Left lung (tissue), 10 donors: Measurements from ENCODE around the gene FGD2. TPM values are rescaled to one million over a fixed set of nuclear protein-coding genes. Genes with fewer than 3 reads are reported as not detected.

Experiments
- ATAC-seq: fragments of 200-7000 bp; cut with Tn5 transposase; one replicate; pipeline ENCODE4 v1.9.1; 2020; ENCODE audit warnings: moderate library complexity
- DNase-seq, 4 donors: peaks; one replicate each; pipeline ENCODE4 v3.0.0-alpha.2; 2013 to 2020
- H3K27ac ChIP-seq, 2 donors: fragments of 200-600 bp; sonication (generic) in 1 of 2; one replicate each; pipeline versions ENCODE4 v1.5.0 to v1.8.0; 2020 to 2021
- H3K27me3 ChIP-seq, 2 donors: fragments of 200-600 bp; sonication (generic) in 1 of 2; one replicate each; pipeline versions ENCODE4 v1.5.0 to v1.8.0; 2020 to 2021
- H3K36me3 ChIP-seq, 2 donors: fragments of 200-600 bp; sonication (generic) in 1 of 2; one replicate each; pipeline versions ENCODE4 v1.5.0 to v1.8.0; 2020 to 2021
- H3K4me1 ChIP-seq, 2 donors: fragments of 200-600 bp; one replicate each; pipeline ENCODE4 v1.8.0; 2021
- H3K4me3 ChIP-seq, 2 donors: fragments of 200-600 bp; sonication (generic) in 1 of 2; one replicate each; pipeline versions ENCODE4 v1.5.0 to v1.8.0; 2020 to 2021; ENCODE audit warnings: mild to moderate bottlenecking in 1 of 2
- H3K9me3 ChIP-seq, 2 donors: fragments of 200-600 bp; sonication (generic) in 1 of 2; one replicate each; pipeline versions ENCODE4 v1.5.0 to v1.8.0; 2020 to 2021
- intact Hi-C, 2 donors: fragments of 100-400 bp; cut with DNase I; formaldehyde crosslinking; loops; one replicate each; pipeline versions ENCODE4 v1.11.2 to v1.14.2; 2022
- polyA plus RNA-seq, 6 donors: library from polyadenylated mRNA; unstranded; fragments of 120-200 nt; gene quantifications; one replicate each; pipeline ENCODE4 v1.2.1, GENCODE V29; 2013; ENCODE audit not compliant: insufficient read length in 6 of 6
- total RNA-seq, 2 donors: library from RNA; stranded (reverse); fragmentation: NEBNext Ultra II Directional; extraction: Animal tissue kit (Norgen Biotek cat#: 25700); gene quantifications; one replicate each; pipeline ENCODE4 v1.2.1, GENCODE V29; 2021
- TF ChIP-seq, protein P1 (sequence below), 2 donors: fragments of 200-600 bp; sonication (generic) in 1 of 2; IDR thresholded peaks; one replicate each; pipeline versions ENCODE4 v1.5.0 to v1.8.0; 2021; ENCODE audit warnings: antibody characterized with exemption in 2 of 2
- donor health status: DM: no; HTN: yes; CAD: no.
- donor health status: DM: no; HTN: no; CAD: no.

The FGD2 gene
- total and polyA plus RNA-seq, 8 donors: 3.9 to 60.3 (median 4.7) TPM

DNA sequence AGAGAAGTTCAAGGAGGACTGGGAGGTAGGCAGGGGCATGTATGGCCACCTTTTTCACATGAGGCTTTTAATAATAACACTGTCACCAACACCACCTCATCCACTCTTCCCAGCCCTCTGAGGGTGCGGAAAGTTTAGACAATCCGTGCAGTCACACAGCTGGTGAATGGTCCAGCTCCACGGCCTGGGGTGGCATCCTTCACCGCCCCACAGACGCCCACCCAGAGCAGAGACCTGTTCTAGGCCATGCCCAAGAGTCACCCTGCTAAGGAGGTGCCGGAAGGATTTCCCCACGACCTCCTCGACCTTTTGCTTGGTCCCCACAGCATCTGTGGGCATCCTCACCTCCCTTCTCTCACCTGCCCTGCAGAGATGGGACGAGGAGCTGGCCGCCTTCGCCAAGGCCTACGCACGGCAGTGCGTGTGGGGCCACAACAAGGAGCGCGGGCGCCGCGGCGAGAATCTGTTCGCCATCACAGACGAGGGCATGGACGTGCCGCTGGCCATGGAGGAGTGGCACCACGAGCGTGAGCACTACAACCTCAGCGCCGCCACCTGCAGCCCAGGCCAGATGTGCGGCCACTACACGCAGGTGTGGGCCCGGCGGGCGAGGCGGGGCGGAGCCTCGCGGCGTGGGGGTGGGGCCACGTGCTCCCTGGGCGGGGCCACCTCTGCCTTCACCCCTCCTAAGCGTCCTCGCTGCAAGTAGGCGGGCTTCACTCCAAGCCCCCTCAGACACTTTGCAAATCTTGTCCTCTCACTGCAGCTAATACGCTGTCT, 46.5 kb upstream of the FGD2 start:
- peaks cover 0 to 37% of the 10 kb centered on the region in 2 donors for H3K27me3 ChIP-seq
- peaks cover 0 to 25% of the 10 kb centered on the region in 2 donors for H3K4me1 ChIP-seq
- no peak overlapping the region for H3K4me3 ChIP-seq
- intact Hi-C loops: no loop called here
- ATAC-seq (no peak), DNase-seq (no peak)
- H3K27ac ChIP-seq: no peak overlapping the region
- TF ChIP-seq, protein P1, sequence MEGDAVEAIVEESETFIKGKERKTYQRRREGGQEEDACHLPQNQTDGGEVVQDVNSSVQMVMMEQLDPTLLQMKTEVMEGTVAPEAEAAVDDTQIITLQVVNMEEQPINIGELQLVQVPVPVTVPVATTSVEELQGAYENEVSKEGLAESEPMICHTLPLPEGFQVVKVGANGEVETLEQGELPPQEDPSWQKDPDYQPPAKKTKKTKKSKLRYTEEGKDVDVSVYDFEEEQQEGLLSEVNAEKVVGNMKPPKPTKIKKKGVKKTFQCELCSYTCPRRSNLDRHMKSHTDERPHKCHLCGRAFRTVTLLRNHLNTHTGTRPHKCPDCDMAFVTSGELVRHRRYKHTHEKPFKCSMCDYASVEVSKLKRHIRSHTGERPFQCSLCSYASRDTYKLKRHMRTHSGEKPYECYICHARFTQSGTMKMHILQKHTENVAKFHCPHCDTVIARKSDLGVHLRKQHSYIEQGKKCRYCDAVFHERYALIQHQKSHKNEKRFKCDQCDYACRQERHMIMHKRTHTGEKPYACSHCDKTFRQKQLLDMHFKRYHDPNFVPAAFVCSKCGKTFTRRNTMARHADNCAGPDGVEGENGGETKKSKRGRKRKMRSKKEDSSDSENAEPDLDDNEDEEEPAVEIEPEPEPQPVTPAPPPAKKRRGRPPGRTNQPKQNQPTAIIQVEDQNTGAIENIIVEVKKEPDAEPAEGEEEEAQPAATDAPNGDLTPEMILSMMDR (IDR thresholded peaks at IDR 0.05): no peak
- H3K36me3 ChIP-seq: no peaks in the 10 kb centered on the region
- no peaks in the 10 kb centered on the region for H3K9me3 ChIP-seq

DNA sequence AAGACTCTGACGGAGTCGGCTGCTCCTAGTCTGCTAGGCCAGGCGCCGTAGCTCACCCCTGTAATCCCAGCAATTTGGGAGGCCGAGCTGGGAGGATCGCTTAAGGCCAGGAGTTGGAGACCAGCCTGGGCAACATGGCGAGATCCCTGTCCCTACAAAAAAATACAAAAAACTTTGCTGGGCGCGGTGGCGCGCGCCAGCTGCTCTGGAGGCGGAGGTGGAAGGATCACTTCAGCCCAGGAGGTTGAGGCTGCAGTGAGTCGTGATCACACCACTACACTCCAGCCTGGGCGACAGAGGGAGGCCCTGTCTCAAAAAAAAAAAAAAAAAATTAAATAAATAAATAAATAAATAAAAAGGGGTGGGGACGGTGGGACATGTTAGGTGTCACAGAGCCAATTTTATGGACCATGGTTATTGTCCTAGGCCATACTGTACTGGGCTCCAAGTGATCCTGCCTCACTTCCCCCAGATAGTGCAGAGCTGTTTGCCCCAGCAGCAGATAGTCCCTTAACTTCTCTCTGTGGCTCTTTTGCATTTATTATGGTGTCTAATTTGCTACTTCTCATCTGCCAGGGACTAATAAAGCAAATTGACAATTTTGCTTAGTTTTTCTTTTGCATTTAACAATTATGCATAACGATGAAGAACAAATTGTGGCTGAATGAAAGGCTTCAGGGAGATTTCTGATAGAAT, 45.8 kb upstream of the FGD2 start:
- no peak overlapping the region for H3K27ac ChIP-seq
- no peak for DNase-seq
- ATAC-seq: no peak
- intact Hi-C loops: no loop called here
- peaks cover 0 to 32% of the 10 kb centered on the region in 2 donors for H3K27me3 ChIP-seq
- H3K9me3 ChIP-seq: no peaks in the 10 kb centered on the region
- H3K4me3 ChIP-seq: no peak overlapping the region
- no peaks in the 10 kb centered on the region for H3K36me3 ChIP-seq
- TF ChIP-seq, protein P1 (IDR thresholded peaks at IDR 0.05): no peak
- peaks cover 0 to 28% of the 10 kb centered on the region in 2 donors for H3K4me1 ChIP-seq

DNA sequence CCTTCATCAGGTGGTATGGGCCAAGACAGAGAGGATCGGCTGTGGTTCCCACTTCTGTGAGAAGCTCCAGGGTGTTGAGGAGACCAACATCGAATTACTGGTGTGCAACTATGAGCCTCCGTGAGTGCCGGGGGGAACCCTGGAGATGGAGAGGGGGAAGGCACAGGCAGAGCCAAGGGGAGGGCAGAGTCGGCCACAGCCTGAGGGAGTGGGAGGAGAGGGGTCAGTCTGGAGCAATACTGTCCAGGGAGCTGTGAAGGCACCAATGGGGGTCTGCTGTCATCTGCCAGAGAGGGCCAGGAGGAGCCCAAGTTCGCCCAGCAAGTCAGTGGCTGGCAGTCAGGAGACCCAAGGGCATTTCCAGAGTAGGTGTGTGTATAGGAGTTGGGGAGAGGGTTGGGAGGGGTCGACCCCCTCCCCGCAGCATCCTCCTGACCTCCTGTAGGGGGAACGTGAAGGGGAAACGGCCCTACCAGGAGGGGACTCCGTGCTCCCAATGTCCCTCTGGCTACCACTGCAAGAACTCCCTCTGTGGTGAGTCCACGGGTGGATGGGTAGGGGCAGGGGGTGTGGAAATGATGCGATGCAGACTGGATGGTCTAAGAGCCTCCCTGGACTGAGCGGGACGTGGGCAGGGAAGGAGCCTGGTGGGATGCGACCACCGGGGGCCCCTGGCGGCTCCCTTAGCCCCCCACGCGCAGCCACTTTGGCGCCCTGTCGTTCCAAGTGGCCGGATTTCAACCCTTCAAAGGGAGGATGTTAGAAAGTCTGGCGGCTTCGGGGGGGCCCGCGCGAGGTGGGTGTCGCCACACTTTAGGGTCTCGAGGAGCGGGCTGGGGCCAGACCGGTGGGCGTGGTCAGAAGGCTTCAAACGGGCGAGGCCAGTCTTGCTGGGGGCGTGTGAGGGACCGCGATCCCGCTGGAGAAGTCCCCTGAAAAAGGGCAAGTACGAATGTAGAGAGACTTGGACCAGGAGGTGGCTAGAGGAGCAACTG, 43.7 kb upstream of the FGD2 start:
- DNase-seq (no peak), ATAC-seq (no peak)
- intact Hi-C loops: no loop called here
- TF ChIP-seq, protein P1 (IDR thresholded peaks at IDR 0.05): no peak
- Histone ChIP-seq H3K9me3 (no peaks in the 10 kb centered on the region), H3K27me3 (peaks cover 0 to 17% of the 10 kb centered on the region in 2 donors), H3K4me1 (peaks cover 0 to 26% of the 10 kb centered on the region in 2 donors), H3K36me3 (peaks cover 0 to 5% of the 10 kb centered on the region in 2 donors), H3K27ac (no peak overlapping the region), H3K4me3 (no peak overlapping the region)

DNA sequence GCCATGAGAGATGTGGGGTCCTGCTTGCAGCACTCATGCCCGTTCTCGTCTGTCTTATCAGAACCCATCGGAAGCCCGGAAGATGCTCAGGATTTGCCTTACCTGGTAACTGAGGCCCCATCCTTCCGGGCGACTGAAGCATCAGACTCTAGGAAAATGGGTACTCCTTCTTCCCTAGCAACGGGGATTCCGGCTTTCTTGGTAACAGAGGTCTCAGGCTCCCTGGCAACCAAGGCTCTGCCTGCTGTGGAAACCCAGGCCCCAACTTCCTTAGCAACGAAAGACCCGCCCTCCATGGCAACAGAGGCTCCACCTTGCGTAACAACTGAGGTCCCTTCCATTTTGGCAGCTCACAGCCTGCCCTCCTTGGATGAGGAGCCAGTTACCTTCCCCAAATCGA, 42.6 kb upstream of the FGD2 start:
- DNase-seq: peak; percentile 26 to 86 (median 74)

More for the DNA sequence above, 42.6 kb upstream of the FGD2 start:
- no peak overlapping the region for H3K27ac ChIP-seq
- TF ChIP-seq, protein P1 (IDR thresholded peaks at IDR 0.05): no peak
- intact Hi-C loops: no loop called here
- peaks cover 0 to 16% of the 10 kb centered on the region in 2 donors for H3K36me3 ChIP-seq
- peaks cover 0 to 26% of the 10 kb centered on the region in 2 donors for H3K4me1 ChIP-seq
- H3K27me3 ChIP-seq: peaks cover 0 to 17% of the 10 kb centered on the region in 2 donors
- H3K9me3 ChIP-seq: no peaks in the 10 kb centered on the region
- H3K4me3 ChIP-seq: no peak overlapping the region
- ATAC-seq: peak; percentile 41
